Esophagus squamous epithelium (tissue), 5 donors: Measurements from ENCODE around the gene KCNK7. TPM values are rescaled to one million over a fixed set of nuclear protein-coding genes. Genes with fewer than 3 reads are reported as not detected.
"Not testable (repeated sequence)": the region's sequence is repeated elsewhere in the genome, so short reads cannot be mapped to it uniquely, and the experiment has no call there.

Source experiments
- DNase-seq: peaks from one replicate; lab custom pipeline; 2025; lab: John Stamatoyannopoulos, UW
- H3K27ac ChIP-seq, 4 donors: fragments of 200-600 bp; sonication (generic); one replicate each; pipeline ENCODE4 v1.5.1; 2016 to 2019; ENCODE audit warnings: mild to moderate bottlenecking in 1 of 4
- H3K27me3 ChIP-seq, 4 donors: fragments of 200-600 bp; sonication (generic); 1 replicate in 3 of 4; 2 replicates in 1 of 4; pipeline versions ENCODE4 v1.5.1 to v1.6.0; 2017 to 2021; ENCODE audit warnings: antibody characterized with exemption in 1 of 4
- H3K36me3 ChIP-seq, 3 donors: fragments of 200-600 bp; sonication (generic); one replicate each; pipeline ENCODE4 v1.5.1; 2016 to 2019
- H3K4me1 ChIP-seq, 3 donors: fragments of 200-600 bp; sonication (generic); one replicate each; pipeline ENCODE4 v1.5.1; 2017 to 2019
- H3K4me3 ChIP-seq, 4 donors: fragments of 200-600 bp; sonication (generic); 1 replicate in 3 of 4; 2 replicates in 1 of 4; pipeline ENCODE4 v1.5.1; 2016 to 2019; ENCODE audit warnings: mild to moderate bottlenecking in 2 of 4, moderate library complexity in 1 of 4
- H3K9me3 ChIP-seq, 3 donors: fragments of 200-600 bp; sonication (generic); one replicate each; pipeline ENCODE4 v1.5.1; 2016 to 2019
- POLR2A ChIP-seq, 4 donors: fragments of 450-650 bp; IDR thresholded peaks; one replicate each; pipeline ENCODE4 v1.6.1; 2017; ENCODE audit warnings: antibody characterized with exemption in 4 of 4, mild to moderate bottlenecking in 4 of 4, moderate library complexity in 3 of 4
- WGBS, 2 donors: methylation state at CpG; one replicate each; pipeline ENCODE4 v1.1.5; 2018; 5-methylcytosine and 5-hydroxymethylcytosine counted together
- intact Hi-C: fragments of 100-400 bp; cut with DNase I; formaldehyde crosslinking; loops from one replicate; pipeline ENCODE4 v1.15.0; 2022
- total RNA-seq, 4 donors: library from RNA; depleted of rRNA; stranded (reverse); fragments of >200 nt; gene quantifications; one replicate each; pipeline ENCODE4 v1.1.0, GENCODE V29; 2016
- TF ChIP-seq, protein P1 (sequence below), 6 experiments: fragments of 450-650 bp in 4 of 6; fragments of 200-600 bp in 2 of 6; sonication (generic) in 2 of 6; IDR thresholded peaks; one replicate each; pipeline ENCODE4 v1.5.1; 2016 to 2019; ENCODE audit warnings: antibody characterized with exemption in 6 of 6, mild to moderate bottlenecking in 4 of 6, moderate library complexity in 4 of 6
- donor health status: DM: yes; HTN: yes; CAD: no.

Gene KCNK7
- total RNA-seq, 4 donors from 2014 or later = 5.5 to 22.5 (median 15.2) TPM

DNA sequence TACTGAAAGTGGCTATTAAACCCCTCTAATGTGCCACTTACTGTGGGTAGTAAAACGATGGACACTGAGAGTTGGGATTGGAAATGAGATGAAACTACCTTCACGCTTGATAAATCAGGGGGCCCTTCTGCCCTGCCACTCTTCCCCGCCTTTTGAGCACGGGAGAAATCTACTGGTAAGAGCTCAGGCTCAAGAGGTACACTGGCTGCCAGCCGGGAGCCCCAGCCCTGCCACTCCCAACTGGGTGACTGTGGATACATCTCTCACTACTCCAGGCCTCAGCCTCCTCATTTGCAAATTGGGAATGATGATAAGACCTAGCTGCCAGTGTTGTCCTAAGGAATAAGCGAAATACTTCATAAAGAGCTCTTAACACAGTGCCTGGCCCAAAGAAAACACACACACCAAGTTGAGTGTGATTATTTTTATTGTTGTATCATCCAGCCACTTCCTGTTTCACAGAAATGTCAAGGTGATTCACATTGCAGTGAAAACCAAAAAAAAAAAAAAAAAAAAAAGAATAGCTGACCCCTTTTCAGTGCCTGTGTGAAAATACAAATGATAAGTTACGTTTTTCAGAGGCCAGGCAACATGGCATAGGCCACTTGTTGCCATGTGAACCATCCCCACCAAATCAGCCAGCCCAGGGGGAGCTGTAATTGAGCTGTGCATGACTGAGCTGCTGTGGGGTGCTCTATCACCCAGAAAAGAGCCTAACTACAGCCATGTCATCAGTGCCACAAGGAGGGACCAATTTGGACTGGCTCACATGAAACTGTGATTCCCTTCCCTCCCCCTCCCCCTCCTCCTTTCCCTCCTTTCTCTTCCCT is 29.8 kb downstream of the KCNK7 start:
- Histone ChIP-seq H3K36me3 (peaks cover 0 to 24% (median 0%) of the 10 kb centered on the region in 3 donors), H3K9me3 (no peaks in the 10 kb centered on the region), H3K4me3 (no peak overlapping the region), H3K27ac (peak overlapping the region; percentile 21 to 45 (median 38)), H3K4me1 (peaks cover 20 to 57% (median 23%) of the 10 kb centered on the region in 3 donors), H3K27me3 (no peaks in the 10 kb centered on the region)
- no peak for TF ChIP-seq POLR2A (IDR thresholded peaks at IDR 0.05)
- TF ChIP-seq, protein P1, sequence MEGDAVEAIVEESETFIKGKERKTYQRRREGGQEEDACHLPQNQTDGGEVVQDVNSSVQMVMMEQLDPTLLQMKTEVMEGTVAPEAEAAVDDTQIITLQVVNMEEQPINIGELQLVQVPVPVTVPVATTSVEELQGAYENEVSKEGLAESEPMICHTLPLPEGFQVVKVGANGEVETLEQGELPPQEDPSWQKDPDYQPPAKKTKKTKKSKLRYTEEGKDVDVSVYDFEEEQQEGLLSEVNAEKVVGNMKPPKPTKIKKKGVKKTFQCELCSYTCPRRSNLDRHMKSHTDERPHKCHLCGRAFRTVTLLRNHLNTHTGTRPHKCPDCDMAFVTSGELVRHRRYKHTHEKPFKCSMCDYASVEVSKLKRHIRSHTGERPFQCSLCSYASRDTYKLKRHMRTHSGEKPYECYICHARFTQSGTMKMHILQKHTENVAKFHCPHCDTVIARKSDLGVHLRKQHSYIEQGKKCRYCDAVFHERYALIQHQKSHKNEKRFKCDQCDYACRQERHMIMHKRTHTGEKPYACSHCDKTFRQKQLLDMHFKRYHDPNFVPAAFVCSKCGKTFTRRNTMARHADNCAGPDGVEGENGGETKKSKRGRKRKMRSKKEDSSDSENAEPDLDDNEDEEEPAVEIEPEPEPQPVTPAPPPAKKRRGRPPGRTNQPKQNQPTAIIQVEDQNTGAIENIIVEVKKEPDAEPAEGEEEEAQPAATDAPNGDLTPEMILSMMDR (IDR thresholded peaks at IDR 0.05) = no peak
- no peak for DNase-seq
- intact Hi-C loops = no loop called here
- WGBS, 2 donors = 62 to 78% methylated on average over 7 of the region's 7 CpGs

DNA sequence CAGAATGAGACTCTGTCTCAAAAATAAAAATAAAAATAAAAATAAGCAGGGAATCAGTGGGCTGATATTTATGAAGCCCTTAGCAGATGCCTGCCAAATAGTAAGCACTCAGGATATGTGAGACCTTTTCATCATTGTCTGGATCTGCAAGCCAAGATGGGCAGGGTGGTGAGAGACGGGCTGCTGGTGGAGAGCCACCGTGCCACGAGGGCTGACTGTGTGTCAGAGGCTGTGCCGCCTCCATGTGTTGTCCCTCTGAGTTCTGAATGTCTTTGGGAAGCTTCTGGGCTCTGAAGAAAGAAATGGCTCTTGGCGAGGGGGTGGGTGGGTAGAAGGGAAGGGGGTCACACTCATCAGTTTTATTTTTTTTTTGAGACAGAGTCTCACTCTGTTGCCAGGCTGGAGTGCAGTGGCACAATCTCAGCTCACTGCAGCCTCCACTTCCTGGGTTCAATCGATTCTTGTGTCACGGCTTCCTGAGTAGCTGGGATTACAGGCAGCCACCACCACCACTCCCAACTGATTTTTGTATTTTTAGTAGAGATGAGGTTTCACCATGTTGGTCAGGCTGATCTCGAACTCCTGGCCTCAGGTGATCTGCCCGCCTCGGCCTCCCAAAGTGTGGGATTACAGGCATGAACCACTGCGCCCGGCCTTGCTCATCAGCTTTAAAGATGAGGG is 30.6 kb downstream of the KCNK7 start:
- intact Hi-C loops, DNase-seq, H3K27me3 ChIP-seq, H3K9me3 ChIP-seq, H3K4me3 ChIP-seq: not testable (repeated sequence)
- 73 to 77% methylated on average over 5 to 12 of the region's 12 CpGs for WGBS, 2 donors
- Histone ChIP-seq H3K36me3 (peaks cover 0 to 24% (median 0%) of the 10 kb centered on the region in 3 donors), H3K27ac (peak overlapping the region in 3 of 4 donors; percentile 36 to 45 (median 41)), H3K4me1 (peaks cover 25 to 60% (median 30%) of the 10 kb centered on the region in 3 donors)

DNA sequence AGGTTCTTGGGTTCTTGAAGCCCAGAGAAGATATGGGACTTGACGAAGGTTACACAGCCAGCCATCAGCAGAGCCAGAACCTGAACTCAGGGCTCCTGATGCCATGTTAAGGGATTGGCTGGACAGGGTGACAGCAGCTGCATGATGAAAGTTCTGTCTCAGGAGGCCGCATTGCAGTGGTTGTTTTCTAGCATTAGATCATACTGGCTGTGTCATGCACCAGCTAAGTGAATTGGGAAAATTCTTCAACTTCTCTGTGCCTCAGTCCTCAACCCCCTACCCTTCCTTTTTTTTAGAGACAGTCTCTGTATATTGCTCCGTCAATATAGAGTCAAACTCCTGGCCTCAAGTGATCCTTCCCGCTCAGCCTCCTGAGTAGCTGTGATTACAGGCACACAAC is 32.0 kb downstream of the KCNK7 start:
- H3K9me3 ChIP-seq = no peaks in the 10 kb centered on the region
- peaks cover 0 to 22% (median 0%) of the 10 kb centered on the region in 3 donors for H3K36me3 ChIP-seq
- no peak overlapping the region for H3K27ac ChIP-seq
- no peak for DNase-seq
- intact Hi-C loops = no loop called here
- peaks cover 29 to 62% (median 37%) of the 10 kb centered on the region in 3 donors for H3K4me1 ChIP-seq
- TF ChIP-seq, protein P1 (IDR thresholded peaks at IDR 0.05) = no peak
- no peak for TF ChIP-seq POLR2A (IDR thresholded peaks at IDR 0.05)
- H3K27me3 ChIP-seq = no peaks in the 10 kb centered on the region
- H3K4me3 ChIP-seq = no peak overlapping the region
- WGBS, 2 donors = 93 to 96% methylated on average over 4 of the region's 4 CpGs

DNA sequence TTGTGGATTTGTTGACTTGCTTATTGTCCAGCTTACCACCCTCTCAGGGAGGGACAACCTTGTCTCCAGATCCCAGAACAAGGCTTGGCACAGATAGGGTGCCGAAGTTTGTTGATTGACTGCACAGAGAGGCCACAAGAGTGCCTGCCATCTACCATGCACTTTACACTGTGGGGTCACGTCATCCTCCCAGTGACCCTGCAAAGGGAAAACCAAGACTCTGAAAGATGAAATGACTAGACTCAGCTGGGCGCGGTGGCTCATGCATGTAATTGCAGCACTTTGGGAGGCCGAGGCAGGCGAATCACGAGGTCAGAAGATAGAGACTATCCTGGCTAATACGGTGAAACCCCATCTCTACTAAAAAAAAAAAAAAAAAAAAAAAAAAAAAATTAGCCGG is 32.8 kb downstream of the KCNK7 start:
- peaks cover 27 to 62% (median 30%) of the 10 kb centered on the region in 3 donors for H3K4me1 ChIP-seq
- H3K27ac ChIP-seq = no peak overlapping the region
- no peak overlapping the region for H3K4me3 ChIP-seq
- intact Hi-C loops = no loop called here
- 76 to 80% methylated on average over 1 to 9 of the region's 9 CpGs for WGBS, 2 donors
- no peak for DNase-seq
- no peaks in the 10 kb centered on the region for H3K9me3 ChIP-seq
- no peak for TF ChIP-seq POLR2A (IDR thresholded peaks at IDR 0.05)
- TF ChIP-seq, protein P1 (IDR thresholded peaks at IDR 0.05) = no peak
- no peaks in the 10 kb centered on the region for H3K27me3 ChIP-seq
- peaks cover 0 to 14% (median 0%) of the 10 kb centered on the region in 3 donors for H3K36me3 ChIP-seq

DNA sequence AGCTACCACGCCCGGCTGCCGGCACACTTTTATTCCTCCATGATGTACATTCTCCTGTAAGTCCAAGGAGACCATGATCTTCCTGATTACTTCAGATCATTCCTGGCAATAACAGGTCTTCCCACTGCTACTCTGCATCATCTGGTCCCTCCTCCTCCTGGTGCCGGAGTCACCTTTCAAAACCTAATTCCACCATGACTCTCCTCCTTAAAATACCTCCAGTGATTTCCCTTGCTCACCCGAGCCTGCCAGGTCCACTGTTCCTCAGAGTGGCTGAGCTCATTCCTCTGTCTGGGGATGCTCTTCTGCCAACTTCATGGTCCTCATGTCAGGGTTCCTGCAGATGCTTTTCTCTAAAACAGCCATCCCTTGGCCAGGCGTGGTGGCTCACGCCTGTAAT is 33.6 kb downstream of the KCNK7 start:
- Histone ChIP-seq H3K36me3 (peaks cover 0 to 9% (median 0%) of the 10 kb centered on the region in 3 donors), H3K27me3 (no peaks in the 10 kb centered on the region), H3K27ac (no peak overlapping the region), H3K4me3 (no peak overlapping the region), H3K9me3 (no peaks in the 10 kb centered on the region), H3K4me1 (peaks cover 32 to 62% (median 33%) of the 10 kb centered on the region in 3 donors)
- intact Hi-C loops = no loop called here
- whole genome bisulfite sequencing, 2 donors = 82 to 88% methylated on average over 5 to 7 of the region's 7 CpGs
- DNase-seq = no peak
- TF ChIP-seq POLR2A (IDR thresholded peaks at IDR 0.05) = no peak
- TF ChIP-seq, protein P1 (IDR thresholded peaks at IDR 0.05) = no peak
